Measurements from ENCODE around the gene MATCAP1. TPM values are rescaled to one million over a fixed set of nuclear protein-coding genes. Genes with fewer than 3 reads are reported as not detected.

MATCAP1 gene
- total and polyA plus RNA-seq, 2 of the 4 experiments (the other 2 are of a cell fraction), result 8.2 to 43.9 TPM

DNA sequence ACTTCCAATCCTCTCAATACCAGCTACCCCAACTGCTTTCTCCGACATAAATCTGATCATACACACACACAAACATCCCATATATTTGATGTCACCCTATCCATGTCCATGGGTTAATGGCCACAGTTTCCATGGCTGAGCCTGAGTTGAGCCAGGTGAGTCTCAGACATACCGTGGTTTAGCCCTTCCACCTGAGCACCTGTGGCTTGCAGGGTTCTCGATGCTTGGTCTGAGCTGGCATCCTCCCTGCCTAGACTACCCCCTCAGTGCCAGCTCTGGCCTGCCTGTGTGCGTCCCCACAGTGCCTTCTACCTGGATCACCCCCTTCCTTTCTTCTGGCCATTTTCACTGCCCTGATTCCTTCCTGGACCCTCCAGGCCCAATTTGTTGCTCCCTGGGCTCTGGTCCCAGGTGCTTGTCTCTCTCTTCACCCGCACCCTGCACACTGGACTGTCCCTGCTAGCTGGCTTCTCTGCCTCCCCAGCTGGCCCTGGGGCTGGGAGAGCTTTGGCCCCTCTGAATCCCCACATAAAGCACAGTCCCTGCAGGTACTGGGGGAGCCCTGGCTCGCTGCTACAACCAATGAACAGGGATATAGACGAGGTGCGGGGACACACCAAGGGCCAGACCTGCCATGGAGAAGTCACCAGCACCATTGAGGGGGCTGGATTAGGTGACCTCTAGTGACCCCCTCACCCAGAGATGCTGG is 22.5 kb upstream of the MATCAP1 start:
- H2BK20ac ChIP-seq (ENCODE audit: low read depth, low read length), result no peak overlapping the region
- H2AFZ ChIP-seq (replicated peaks; ENCODE audit: low read length, poor library complexity), result peak overlapping the region; percentile 51
- TF ChIP-seq RCOR1 (IDR thresholded peaks at IDR 0.05; ENCODE audit: insufficient replicate concordance, low read length) (no peak), MAZ (IDR thresholded peaks at IDR 0.05; ENCODE audit: borderline replicate concordance, low read depth, low read length) (no peak), MXI1 (IDR thresholded peaks at IDR 0.05; ENCODE audit: borderline replicate concordance, low read depth, low read length) (no peak), SMC3 (IDR thresholded peaks at IDR 0.05; ENCODE audit: low read depth, low read length) (no peak), NFE2L2 (IDR thresholded peaks at IDR 0.05; ENCODE audit: low read depth, low read length) (no peak), RAD21 (IDR thresholded peaks at IDR 0.05; ENCODE audit: low read length) (no peak), USF2 (IDR thresholded peaks at IDR 0.05; ENCODE audit: low read depth, low read length) (no peak)
- TF ChIP-seq, protein P1, sequence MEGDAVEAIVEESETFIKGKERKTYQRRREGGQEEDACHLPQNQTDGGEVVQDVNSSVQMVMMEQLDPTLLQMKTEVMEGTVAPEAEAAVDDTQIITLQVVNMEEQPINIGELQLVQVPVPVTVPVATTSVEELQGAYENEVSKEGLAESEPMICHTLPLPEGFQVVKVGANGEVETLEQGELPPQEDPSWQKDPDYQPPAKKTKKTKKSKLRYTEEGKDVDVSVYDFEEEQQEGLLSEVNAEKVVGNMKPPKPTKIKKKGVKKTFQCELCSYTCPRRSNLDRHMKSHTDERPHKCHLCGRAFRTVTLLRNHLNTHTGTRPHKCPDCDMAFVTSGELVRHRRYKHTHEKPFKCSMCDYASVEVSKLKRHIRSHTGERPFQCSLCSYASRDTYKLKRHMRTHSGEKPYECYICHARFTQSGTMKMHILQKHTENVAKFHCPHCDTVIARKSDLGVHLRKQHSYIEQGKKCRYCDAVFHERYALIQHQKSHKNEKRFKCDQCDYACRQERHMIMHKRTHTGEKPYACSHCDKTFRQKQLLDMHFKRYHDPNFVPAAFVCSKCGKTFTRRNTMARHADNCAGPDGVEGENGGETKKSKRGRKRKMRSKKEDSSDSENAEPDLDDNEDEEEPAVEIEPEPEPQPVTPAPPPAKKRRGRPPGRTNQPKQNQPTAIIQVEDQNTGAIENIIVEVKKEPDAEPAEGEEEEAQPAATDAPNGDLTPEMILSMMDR (conservative IDR thresholded peaks at IDR 0.05; ENCODE audit: low read depth, low read length), result no peak
- TF ChIP-seq, protein P2, sequence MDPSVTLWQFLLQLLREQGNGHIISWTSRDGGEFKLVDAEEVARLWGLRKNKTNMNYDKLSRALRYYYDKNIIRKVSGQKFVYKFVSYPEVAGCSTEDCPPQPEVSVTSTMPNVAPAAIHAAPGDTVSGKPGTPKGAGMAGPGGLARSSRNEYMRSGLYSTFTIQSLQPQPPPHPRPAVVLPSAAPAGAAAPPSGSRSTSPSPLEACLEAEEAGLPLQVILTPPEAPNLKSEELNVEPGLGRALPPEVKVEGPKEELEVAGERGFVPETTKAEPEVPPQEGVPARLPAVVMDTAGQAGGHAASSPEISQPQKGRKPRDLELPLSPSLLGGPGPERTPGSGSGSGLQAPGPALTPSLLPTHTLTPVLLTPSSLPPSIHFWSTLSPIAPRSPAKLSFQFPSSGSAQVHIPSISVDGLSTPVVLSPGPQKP (IDR thresholded peaks at IDR 0.05; ENCODE audit: borderline replicate concordance, low read depth, low read length), result no peak
- no peaks in the 10 kb centered on the region for H3K9me3 ChIP-seq (ENCODE audit: control insufficient read depth, insufficient read depth, low read length)
- H3K9ac ChIP-seq (ENCODE audit: low read depth, low read length), result no peak overlapping the region
- H3K9me1 ChIP-seq (ENCODE audit: insufficient read depth, low read length), result peaks cover 20% of the 10 kb centered on the region
- POLR2A ChIA-PET (ENCODE audit: unreplicated experiment), result no interaction called here
- H2BK15ac ChIP-seq (ENCODE audit: low read depth, low read length), result no peak overlapping the region
- WGBS, 2 experiments (ENCODE audit: extremely low coverage in 2 of 2, insufficient read length in 1 of 2), result 78% methylated on average over 4 of the region's 8 CpGs; no CpG with 5 or more reads in 1 of the 2 experiments
- ATAC-seq (ENCODE audit: low read depth), result no peak
- in situ Hi-C loops (cut with MboI; ENCODE audit: low sequenced_read_pairs) (no loop called here), intact Hi-C loops (cut with micrococcal nuclease) (no loop called here), dilution Hi-C loops (cut with HindIII; ENCODE audit: low sequenced_read_pairs, unreplicated experiment) (no loop called here)
- H3K18ac ChIP-seq (ENCODE audit: low read depth, low read length), result no peak overlapping the region
- no peak overlapping the region for H3K4me2 ChIP-seq (ENCODE audit: low read depth, low read length)
- H3K36me3 ChIP-seq (ENCODE audit: control insufficient read depth, insufficient read depth, low read length), result peaks cover 24% of the 10 kb centered on the region
- no peak for DNase-seq
- H2BK120ac ChIP-seq (ENCODE audit: low read depth, low read length), result no peak overlapping the region
- no peaks in the 10 kb centered on the region for H3K27me3 ChIP-seq (ENCODE audit: control insufficient read depth, insufficient read depth, low read length)
- H3K4me1 ChIP-seq (ENCODE audit: control insufficient read depth, insufficient read depth, low read length), result peaks cover 8% of the 10 kb centered on the region
- H4K20me1 ChIP-seq (ENCODE audit: insufficient read depth, low read length), result 0 out of 2 replicates have a peak, but pooled peaks cover 6% of the 10 kb centered on the region
- H3K14ac ChIP-seq (replicated peaks; ENCODE audit: low read depth, low read length), result no peak overlapping the region
- no peak overlapping the region for H2BK5ac ChIP-seq (ENCODE audit: low read depth, low read length, poor library complexity, severe bottlenecking)
- no peak overlapping the region for H3K56ac ChIP-seq (ENCODE audit: extremely low read depth, insufficient read depth, low read length)
- H4K5ac ChIP-seq (ENCODE audit: low read depth, low read length), result no peak overlapping the region
- CTCF ChIA-PET, result no interaction called here
- no peak overlapping the region for H4K8ac ChIP-seq (ENCODE audit: low read depth in 2 of 2, low read length in 2 of 2)
- no peak overlapping the region for H2AK9ac ChIP-seq (replicated peaks; ENCODE audit: low read depth, low read length, poor library complexity)
- no peak overlapping the region for H4K91ac ChIP-seq (ENCODE audit: insufficient read depth, low read depth, low read length)
- H3K27ac ChIP-seq (ENCODE audit: insufficient read depth, low read length), result no peak overlapping the region
- no peak overlapping the region for H3K4ac ChIP-seq (ENCODE audit: low read depth, low read length)
- peaks cover 0 to 9% of the 10 kb centered on the region in 2 experiments; a peak in 1 of 4 replicates for H3K79me1 ChIP-seq (ENCODE audit: low read depth in 1 of 2, low read length in 2 of 2)
- no TSS peak for BruUV-seq (replicated peaks)
- no peak overlapping the region for H3K23ac ChIP-seq (ENCODE audit: low read depth, low read length)
- H3K4me3 ChIP-seq (ENCODE audit: insufficient read depth, low read depth, low read length), result no peak overlapping the region
- no peak overlapping the region for H2AK5ac ChIP-seq (ENCODE audit: low read depth, low read length)

Measured in IMR-90 (cell line).